Ectodermal cell (in vitro differentiated cells): ENCODE measurements around the gene ERI3.

Source experiments
- H3K27ac ChIP-seq: 2 replicates; pipeline ENCODE4 v1.7.0; 2013; ENCODE audit warnings: mild to moderate bottlenecking, low read depth, low read length; ENCODE audit not compliant: insufficient read depth, poor library complexity, severe bottlenecking
- H3K27me3 ChIP-seq: 2 replicates; pipeline ENCODE4 v1.7.0; 2013; ENCODE audit warnings: mild to moderate bottlenecking, low read length; ENCODE audit not compliant: insufficient read depth, control insufficient read depth, poor library complexity, severe bottlenecking
- H3K36me3 ChIP-seq: one replicate; pipeline ENCODE4 v1.7.0; 2013; ENCODE audit warnings: low read length; ENCODE audit not compliant: control insufficient read depth, insufficient read depth
- H3K4me1 ChIP-seq: one replicate; pipeline ENCODE4 v1.7.0; 2013; ENCODE audit warnings: low read length; ENCODE audit not compliant: control insufficient read depth, insufficient read depth
- H3K4me3 ChIP-seq: 2 replicates; pipeline ENCODE4 v1.7.0; 2013; ENCODE audit warnings: low read depth, low read length, control low read depth; ENCODE audit not compliant: insufficient read depth
- H3K9me3 ChIP-seq: 2 replicates; pipeline ENCODE4 v1.7.0; 2013; ENCODE audit warnings: mild to moderate bottlenecking, low read length, moderate library complexity; ENCODE audit not compliant: control insufficient read depth
- WGBS, 2 experiments: methylation state at CpG; one replicate each; pipeline ENCODE4 v1.1.7; 2013; ENCODE audit warnings: missing lambda C conversion rate in 2 of 2; 5-methylcytosine and 5-hydroxymethylcytosine counted together

ERI3 gene

GRCh38 chr1:44330935-44331334 lies 24.1 kb downstream of the ERI3 start:
- 92 to 93% methylated on average over 2 of the region's 2 CpGs for WGBS, 2 experiments
- H3K36me3 ChIP-seq = peaks cover 4% of the 10 kb centered on the region
- no peaks in the 10 kb centered on the region for H3K9me3 ChIP-seq
- H3K4me1 ChIP-seq = peaks cover 11% of the 10 kb centered on the region
- H3K27ac ChIP-seq = no peak overlapping the region
- no peaks in the 10 kb centered on the region for H3K27me3 ChIP-seq
- no peak overlapping the region for H3K4me3 ChIP-seq

- Histone ChIP-seq H3K27me3 (no peaks in the 10 kb centered on the region), H3K4me1 (peaks cover 11% of the 10 kb centered on the region), H3K27ac (no peak overlapping the region), H3K36me3 (peaks cover 4% of the 10 kb centered on the region), H3K9me3 (no peaks in the 10 kb centered on the region), H3K4me3 (no peak overlapping the region)
- WGBS, 2 experiments = 90 to 92% methylated on average over 5 of the region's 5 CpGs
Measured at GRCh38 chr1:44328671-44329416, 26.2 kb downstream of the ERI3 start.

- no peaks in the 10 kb centered on the region for H3K9me3 ChIP-seq
- H3K4me3 ChIP-seq = no peak overlapping the region
- 61 to 62% methylated on average over 6 to 8 of the region's 8 CpGs for WGBS, 2 experiments
- no peak overlapping the region for H3K27ac ChIP-seq
- H3K36me3 ChIP-seq = peaks cover 4% of the 10 kb centered on the region
- H3K27me3 ChIP-seq = no peaks in the 10 kb centered on the region
- peaks cover 3% of the 10 kb centered on the region for H3K4me1 ChIP-seq
Measured at GRCh38 chr1:44327679-44328491, 27.2 kb downstream of the ERI3 start.

- Histone ChIP-seq H3K27me3 (no peaks in the 10 kb centered on the region), H3K4me1 (peaks cover 3% of the 10 kb centered on the region), H3K36me3 (no peaks in the 10 kb centered on the region), H3K27ac (no peak overlapping the region), H3K9me3 (no peaks in the 10 kb centered on the region), H3K4me3 (no peak overlapping the region)
Measured at GRCh38 chr1:44326821-44327465, 28.1 kb downstream of the ERI3 start.

GRCh38 chr1:44326024-44326701 lies 28.9 kb downstream of the ERI3 start:
- WGBS, 2 experiments = 94 to 96% methylated on average over 9 of the region's 9 CpGs

GRCh38 chr1:44323947-44324346 lies 31.1 kb downstream of the ERI3 start:
- WGBS, 2 experiments = 100% methylated on average over 1 of the region's 1 CpG

More at GRCh38 chr1:44326024-44326701, 28.9 kb downstream of the ERI3 start:
- Histone ChIP-seq H3K27ac (no peak overlapping the region), H3K9me3 (no peaks in the 10 kb centered on the region), H3K36me3 (no peaks in the 10 kb centered on the region), H3K4me3 (no peak overlapping the region), H3K4me1 (peaks cover 3% of the 10 kb centered on the region), H3K27me3 (no peaks in the 10 kb centered on the region)

GRCh38 chr1:44322367-44322766 lies 32.7 kb downstream of the ERI3 start:
- WGBS, 2 experiments = 89 to 94% methylated on average over 3 of the region's 3 CpGs
- Histone ChIP-seq H3K27ac (no peak overlapping the region), H3K27me3 (no peaks in the 10 kb centered on the region), H3K9me3 (no peaks in the 10 kb centered on the region), H3K4me1 (no peaks in the 10 kb centered on the region), H3K36me3 (peaks cover 4% of the 10 kb centered on the region), H3K4me3 (no peak overlapping the region)

More at GRCh38 chr1:44323947-44324346, 31.1 kb downstream of the ERI3 start:
- Histone ChIP-seq H3K9me3 (no peaks in the 10 kb centered on the region), H3K27ac (no peak overlapping the region), H3K27me3 (no peaks in the 10 kb centered on the region), H3K4me3 (no peak overlapping the region), H3K4me1 (no peaks in the 10 kb centered on the region), H3K36me3 (peaks cover 1% of the 10 kb centered on the region)

GRCh38 chr1:44321466-44321865 lies 33.6 kb downstream of the ERI3 start:
- Histone ChIP-seq H3K36me3 (peaks cover 6% of the 10 kb centered on the region), H3K4me1 (peaks cover 8% of the 10 kb centered on the region), H3K27me3 (no peaks in the 10 kb centered on the region), H3K27ac (no peak overlapping the region), H3K4me3 (no peak overlapping the region), H3K9me3 (no peaks in the 10 kb centered on the region)
- 89 to 95% methylated on average over 2 of the region's 2 CpGs for WGBS, 2 experiments

GRCh38 chr1:44318097-44319088 lies 36.7 kb downstream of the ERI3 start:
- Histone ChIP-seq H3K36me3 (peaks cover 6% of the 10 kb centered on the region), H3K4me3 (no peak overlapping the region), H3K9me3 (no peaks in the 10 kb centered on the region), H3K27me3 (no peaks in the 10 kb centered on the region), H3K27ac (no peak overlapping the region), H3K4me1 (peaks cover 32% of the 10 kb centered on the region)
- 34 to 35% methylated on average over 9 of the region's 9 CpGs for WGBS, 2 experiments
